DND-41 (cell line): ENCODE measurements around the gene NTN1.

Experiments used
- ATAC-seq: fragments of 200-7000 bp; cut with Tn5 transposase; 3 replicates; pipeline ENCODE4 v1.9.1; 2021; ENCODE audit warnings: low read depth; ENCODE audit not compliant: insufficient read depth
- DNase-seq: peaks from one replicate; pipeline ENCODE4 v3.0.0-alpha.2; 2020
- H2AFZ ChIP-seq: 2 replicates; pipeline ENCODE4 v1.6.0; 2012; ENCODE audit warnings: low read depth, low read length
- H3K27ac ChIP-seq: 2 replicates; pipeline ENCODE4 v1.5.1; 2012; ENCODE audit warnings: low read length, inconsistent platforms
- H3K27me3 ChIP-seq: fragments of 200-600 bp; sonication (generic); 2 replicates; pipeline ENCODE4 v1.6.0; 2012; ENCODE audit warnings: low read length, mild to moderate bottlenecking, inconsistent platforms; ENCODE audit not compliant: insufficient read depth, poor library complexity
- H3K36me3 ChIP-seq: 2 replicates; pipeline ENCODE4 v1.5.1; 2012; ENCODE audit warnings: low read length, inconsistent platforms; ENCODE audit not compliant: insufficient read depth
- H3K4me1 ChIP-seq: 2 replicates; pipeline ENCODE4 v1.5.1; 2012; ENCODE audit warnings: mild to moderate bottlenecking, low read length; ENCODE audit not compliant: insufficient read depth
- H3K4me2 ChIP-seq: 2 replicates; pipeline ENCODE4 v1.6.0; 2012; ENCODE audit warnings: mild to moderate bottlenecking, moderate library complexity, low read length, inconsistent platforms; ENCODE audit not compliant: insufficient read depth
- H3K4me3 ChIP-seq, 2 experiments: fragments of 200-600 bp in 1 of 2; shearing (Covaris generic) in 1 of 2; 2 replicates each; pipeline ENCODE4 v1.5.1; 2012 to 2016; ENCODE audit warnings: inconsistent platforms in 2 of 2, low read length in 2 of 2, mild to moderate bottlenecking in 2 of 2, low read depth in 1 of 2, moderate library complexity in 1 of 2
- H3K79me2 ChIP-seq: 2 replicates; pipeline ENCODE4 v1.6.0; 2012; ENCODE audit warnings: low read length, inconsistent platforms; ENCODE audit not compliant: insufficient read depth
- H3K9ac ChIP-seq: 2 replicates; pipeline ENCODE4 v1.6.0; 2012; ENCODE audit warnings: low read depth, mild to moderate bottlenecking, inconsistent platforms, low read length, moderate library complexity
- H3K9me3 ChIP-seq: 2 replicates; pipeline ENCODE4 v1.5.1; 2012; ENCODE audit warnings: low read length, moderate library complexity, mild to moderate bottlenecking, inconsistent platforms; ENCODE audit not compliant: insufficient read depth, severe bottlenecking
- H4K20me1 ChIP-seq: 2 replicates; pipeline ENCODE4 v1.6.0; 2012; ENCODE audit warnings: low read length; ENCODE audit not compliant: insufficient read depth
- EZH2 ChIP-seq: IDR thresholded peaks from 3 replicates; pipeline ENCODE4 v1.6.1; 2012; ENCODE audit warnings: borderline replicate concordance, low read depth, mild to moderate bottlenecking, moderate library complexity, low read length, inconsistent platforms; ENCODE audit not compliant: severe bottlenecking
- TF ChIP-seq, protein P1 (sequence below): IDR thresholded peaks from 2 replicates; pipeline ENCODE4 v1.5.1; 2012; ENCODE audit warnings: borderline replicate concordance, low read length, moderate library complexity, mild to moderate bottlenecking; ENCODE audit not compliant: poor library complexity, severe bottlenecking; ENCODE audit errors: extremely low read depth

The NTN1 gene

DNA sequence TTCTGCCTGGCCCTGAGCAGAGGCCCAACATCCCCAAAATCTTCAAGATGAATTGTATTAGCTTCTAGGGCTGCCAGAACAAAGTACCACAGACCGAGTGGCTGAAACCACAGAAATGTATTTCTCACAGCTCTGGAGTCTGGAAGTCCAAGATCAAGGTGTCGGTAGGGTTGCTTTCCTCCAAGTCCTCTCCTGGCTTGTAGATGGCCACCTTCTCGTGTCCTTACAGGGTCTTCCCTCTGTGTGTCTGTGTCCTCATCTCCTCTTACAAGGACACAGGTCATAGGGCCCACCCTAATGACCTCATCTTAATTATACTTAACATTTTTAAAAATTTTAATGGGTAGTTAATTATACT, 215.7 kb downstream of the NTN1 start:
- H3K9me3 ChIP-seq = no peaks in the 10 kb centered on the region
- H3K4me2 ChIP-seq = no peak overlapping the region
- H3K27me3 ChIP-seq = no peaks in the 10 kb centered on the region
- no peaks in the 10 kb centered on the region; the same call in none of the 2 replicates for H4K20me1 ChIP-seq
- no peaks in the 10 kb centered on the region for H3K79me2 ChIP-seq
- H3K9ac ChIP-seq = no peak overlapping the region
- no peak for TF ChIP-seq EZH2
- TF ChIP-seq, protein P1, sequence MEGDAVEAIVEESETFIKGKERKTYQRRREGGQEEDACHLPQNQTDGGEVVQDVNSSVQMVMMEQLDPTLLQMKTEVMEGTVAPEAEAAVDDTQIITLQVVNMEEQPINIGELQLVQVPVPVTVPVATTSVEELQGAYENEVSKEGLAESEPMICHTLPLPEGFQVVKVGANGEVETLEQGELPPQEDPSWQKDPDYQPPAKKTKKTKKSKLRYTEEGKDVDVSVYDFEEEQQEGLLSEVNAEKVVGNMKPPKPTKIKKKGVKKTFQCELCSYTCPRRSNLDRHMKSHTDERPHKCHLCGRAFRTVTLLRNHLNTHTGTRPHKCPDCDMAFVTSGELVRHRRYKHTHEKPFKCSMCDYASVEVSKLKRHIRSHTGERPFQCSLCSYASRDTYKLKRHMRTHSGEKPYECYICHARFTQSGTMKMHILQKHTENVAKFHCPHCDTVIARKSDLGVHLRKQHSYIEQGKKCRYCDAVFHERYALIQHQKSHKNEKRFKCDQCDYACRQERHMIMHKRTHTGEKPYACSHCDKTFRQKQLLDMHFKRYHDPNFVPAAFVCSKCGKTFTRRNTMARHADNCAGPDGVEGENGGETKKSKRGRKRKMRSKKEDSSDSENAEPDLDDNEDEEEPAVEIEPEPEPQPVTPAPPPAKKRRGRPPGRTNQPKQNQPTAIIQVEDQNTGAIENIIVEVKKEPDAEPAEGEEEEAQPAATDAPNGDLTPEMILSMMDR = no peak
- no peak overlapping the region for H3K27ac ChIP-seq
- H3K36me3 ChIP-seq = no peaks in the 10 kb centered on the region
- no peaks in the 10 kb centered on the region for H3K4me1 ChIP-seq
- H2AFZ ChIP-seq = no peak overlapping the region
- ATAC-seq = no peak
- H3K4me3 ChIP-seq = no peak overlapping the region
- no peak for DNase-seq

DNA sequence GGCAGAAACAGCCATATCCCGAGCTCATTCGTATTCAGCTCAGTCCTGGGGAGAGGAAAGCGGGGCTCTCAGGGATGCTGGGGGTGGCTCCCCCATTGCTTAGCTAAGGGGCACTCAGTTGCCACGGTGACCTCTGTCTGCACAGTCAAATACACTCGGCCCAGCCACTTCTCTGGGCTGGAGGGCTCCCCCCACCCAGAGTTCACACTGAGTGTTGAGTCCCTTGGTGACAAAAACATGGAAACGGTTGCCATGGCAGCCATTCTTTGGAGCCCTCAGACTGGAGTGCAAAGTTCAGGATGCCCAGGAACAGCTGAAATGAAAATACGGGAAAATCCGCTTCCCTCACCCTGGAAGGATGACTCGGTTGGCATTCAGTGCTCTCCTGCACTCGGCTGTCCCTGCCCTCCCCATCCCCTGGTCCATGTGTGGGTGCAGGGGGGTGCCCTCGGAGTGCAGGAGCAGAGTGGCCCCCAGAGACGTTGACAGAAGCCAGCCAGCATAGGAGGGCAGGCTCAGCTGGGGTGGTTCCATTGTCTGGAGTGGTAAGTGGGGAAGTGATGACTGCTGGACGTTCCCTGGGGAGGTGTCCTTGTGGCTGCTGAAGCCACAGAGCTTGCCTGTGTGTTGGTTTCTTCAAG, 216.5 kb downstream of the NTN1 start:
- Histone ChIP-seq H3K27ac (no peak overlapping the region), H3K9me3 (no peaks in the 10 kb centered on the region), H3K4me2 (no peak overlapping the region), H3K9ac (no peak overlapping the region), H3K4me1 (no peaks in the 10 kb centered on the region), H4K20me1 (no peaks in the 10 kb centered on the region; the same call in none of the 2 replicates), H3K79me2 (no peaks in the 10 kb centered on the region), H3K27me3 (no peaks in the 10 kb centered on the region), H2AFZ (no peak overlapping the region), H3K36me3 (no peaks in the 10 kb centered on the region), H3K4me3 (no peak overlapping the region)
- ATAC-seq (no peak), DNase-seq (no peak)
- no peak for TF ChIP-seq EZH2
- TF ChIP-seq, protein P1 = no peak

DNA sequence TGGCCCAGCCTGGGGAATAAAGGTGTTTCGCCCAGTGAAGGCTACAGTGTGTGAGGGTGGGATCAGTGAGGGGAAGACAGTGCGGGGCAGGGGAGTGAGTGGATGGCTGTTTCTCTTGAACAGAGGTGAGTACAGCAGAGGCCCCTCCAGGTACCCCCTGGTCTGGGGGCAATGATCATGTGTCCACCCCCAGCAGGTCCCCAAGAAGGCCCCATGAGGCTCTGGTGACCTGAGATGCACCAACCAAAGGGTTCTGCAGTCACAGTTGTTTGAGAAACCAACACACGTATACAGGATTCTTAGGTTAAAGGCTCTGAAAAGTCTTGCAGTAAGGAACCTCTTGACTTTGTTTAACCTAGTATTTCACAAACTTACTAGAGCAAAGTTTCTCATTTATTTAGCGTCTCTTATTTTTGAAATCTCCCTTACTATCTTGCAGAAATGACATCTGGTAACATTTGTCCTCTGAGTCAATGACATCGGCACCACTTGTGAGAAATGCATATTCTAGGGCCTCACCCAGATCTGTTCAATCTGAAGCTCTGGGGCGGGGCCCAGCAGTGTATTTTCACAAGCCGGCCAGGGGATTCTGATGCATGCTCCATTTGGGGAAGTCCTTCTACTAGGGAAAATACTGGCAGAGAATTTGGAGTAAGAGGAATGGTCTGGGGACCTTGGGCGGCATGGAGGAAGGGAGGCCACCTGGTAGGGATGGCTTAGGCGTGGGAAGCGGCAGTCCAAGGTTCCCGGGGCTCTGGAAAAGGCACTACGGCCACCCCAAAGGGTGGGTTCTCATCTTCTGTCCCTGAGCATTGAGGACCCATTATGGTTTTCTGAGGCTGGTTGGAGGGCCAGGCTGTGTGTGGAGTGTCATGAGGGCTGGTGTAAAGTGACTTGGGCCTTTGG, 217.3 kb downstream of the NTN1 start:
- no peak overlapping the region for H3K9ac ChIP-seq

More for the DNA sequence above, 217.3 kb downstream of the NTN1 start:
- no peak for DNase-seq
- H3K36me3 ChIP-seq = no peaks in the 10 kb centered on the region
- ATAC-seq = no peak
- H3K79me2 ChIP-seq = no peaks in the 10 kb centered on the region
- H3K4me1 ChIP-seq = no peaks in the 10 kb centered on the region
- no peak overlapping the region for H3K4me2 ChIP-seq
- TF ChIP-seq EZH2 = no peak
- TF ChIP-seq, protein P1 = no peak
- H2AFZ ChIP-seq = no peak overlapping the region
- H4K20me1 ChIP-seq = no peaks in the 10 kb centered on the region; the same call in none of the 2 replicates
- no peak overlapping the region for H3K27ac ChIP-seq
- no peaks in the 10 kb centered on the region for H3K27me3 ChIP-seq
- no peak overlapping the region for H3K4me3 ChIP-seq
- no peaks in the 10 kb centered on the region for H3K9me3 ChIP-seq
